HepG2 (cell line): Measurements from ENCODE around the gene TEX19. TPM values are rescaled to one million over a fixed set of nuclear protein-coding genes. Genes with fewer than 3 reads are reported as not detected.

Source experiments
- BRD4 ChIP-seq: sonication (generic); formaldehyde crosslinking; IDR thresholded peaks from 2 replicates; pipeline ENCODE4 v1.4.0; 2020; ENCODE audit warnings: missing genetic modification reagents
- DMAP1 ChIP-seq: IDR thresholded peaks from 2 replicates; pipeline ENCODE4 v1.6.1; 2016
- DZIP1 ChIP-seq: sonication (generic); formaldehyde crosslinking; IDR thresholded peaks from 2 replicates; pipeline ENCODE4 v1.5.0; 2020; ENCODE audit warnings: mild to moderate bottlenecking, missing genetic modification reagents
- EZH2 ChIP-seq: conservative IDR thresholded peaks from 2 replicates; pipeline ENCODE4 v1.6.1; 2012; ENCODE audit warnings: mild to moderate bottlenecking, low read depth, low read length, moderate library complexity
- FOXO4 ChIP-seq: sonication (generic); formaldehyde crosslinking; conservative IDR thresholded peaks from 2 replicates; pipeline ENCODE4 v1.8.1; 2023; ENCODE audit warnings: missing genetic modification reagents
- GPBP1L1 ChIP-seq: sonication (generic); formaldehyde crosslinking; IDR thresholded peaks from 2 replicates; pipeline ENCODE4 v1.5.0; 2020; ENCODE audit warnings: mild to moderate bottlenecking, missing genetic modification reagents
- JDP2 ChIP-seq: sonication (generic); formaldehyde crosslinking; IDR thresholded peaks from 2 replicates; pipeline ENCODE4 v1.8.1; 2022; ENCODE audit warnings: missing genetic modification reagents, borderline replicate concordance
- NR1H2 ChIP-seq: sonication (generic); formaldehyde crosslinking; IDR thresholded peaks from 2 replicates; pipeline ENCODE4 v1.8.1; 2022; ENCODE audit warnings: low read depth, missing genetic modification reagents, borderline replicate concordance
- POGK ChIP-seq: sonication (generic); formaldehyde crosslinking; conservative IDR thresholded peaks from 2 replicates; pipeline ENCODE4 v1.8.0; 2022; ENCODE audit warnings: mild to moderate bottlenecking, moderate library complexity, missing genetic modification reagents
- PRDM15 ChIP-seq: sonication (generic); formaldehyde crosslinking; IDR thresholded peaks from 2 replicates; pipeline ENCODE4 v1.4.0; 2020; ENCODE audit warnings: missing genetic modification reagents
- SAP130 ChIP-seq: IDR thresholded peaks from 2 replicates; pipeline ENCODE4 v1.6.1; 2016; ENCODE audit warnings: low read depth
- SOX5 ChIP-seq: IDR thresholded peaks from 2 replicates; pipeline ENCODE4 v1.6.1; 2016; ENCODE audit warnings: borderline replicate concordance
- ZBTB38 ChIP-seq: sonication (generic); formaldehyde crosslinking; IDR thresholded peaks from 2 replicates; pipeline ENCODE4 v1.5.1; 2020; ENCODE audit warnings: mild to moderate bottlenecking, missing genetic modification reagents
- ZNF143 ChIP-seq: sonication (generic); formaldehyde crosslinking; IDR thresholded peaks from 2 replicates; pipeline ENCODE4 v1.4.0; 2020; ENCODE audit warnings: missing genetic modification reagents
- ZNF225 ChIP-seq: sonication (generic); formaldehyde crosslinking; IDR thresholded peaks from 2 replicates; pipeline ENCODE4 v1.4.0; 2020; ENCODE audit warnings: mild to moderate bottlenecking, missing genetic modification reagents
- ZNF260 ChIP-seq: sonication (generic); formaldehyde crosslinking; IDR thresholded peaks from 2 replicates; pipeline ENCODE4 v1.4.0; 2020; ENCODE audit warnings: missing genetic modification reagents, low read depth, mild to moderate bottlenecking, borderline replicate concordance
- ZNF549 ChIP-seq: sonication (generic); formaldehyde crosslinking; IDR thresholded peaks from 2 replicates; pipeline ENCODE4 v1.5.0; 2020; ENCODE audit warnings: missing genetic modification reagents
- ZNF557 ChIP-seq: sonication (generic); formaldehyde crosslinking; IDR thresholded peaks from 2 replicates; pipeline ENCODE4 v1.4.0; 2020; ENCODE audit warnings: missing genetic modification reagents
- ZNF766 ChIP-seq: sonication (generic); formaldehyde crosslinking; IDR thresholded peaks from 2 replicates; pipeline ENCODE4 v1.5.0; 2020; ENCODE audit warnings: missing genetic modification reagents, borderline replicate concordance
- polyA plus RNA-seq, 8 experiments: library from polyadenylated mRNA; depleted of rRNA in 3 of 8; stranded (reverse) in 7 of 8; unstranded in 1 of 8; fragments of >200 nt; fragmentation: Illumina TruSeq in 4 of 8; extraction: Trizol in 4 of 8; gene quantifications; 2 replicates each; pipeline versions ENCODE4 v1.2.1 to v1.2.3, GENCODE V29; 2011 to 2016; ENCODE audit warnings: low read depth in 4 of 8, missing spikeins in 1 of 8, mixed read lengths in 1 of 8; ENCODE audit not compliant: insufficient read depth in 1 of 8
- total RNA-seq, 5 experiments: library from RNA; depleted of rRNA; stranded (reverse); fragments of >200 nt; fragmentation: Illumina TruSeq; extraction: Trizol; gene quantifications; 2 replicates each; pipeline ENCODE4 v1.2.3, GENCODE V29; 2016; ENCODE audit warnings: low read depth in 1 of 5

Gene TEX19
- total and polyA plus RNA-seq, 2 of the 13 experiments (the other 11 are each of a cell fraction or from before 2014, with no cell fraction given), result 1.3 to 6.0 TPM

- TF ChIP-seq DZIP1 (CRISPR knock-in tag), result 0 out of 2 replicates have a peak, but pooled peaks have one; percentile 48
- TF ChIP-seq DMAP1 (CRISPR knock-in tag), result no peak
- TF ChIP-seq PRDM15 (CRISPR knock-in tag), result no peak
- TF ChIP-seq FOXO4 (CRISPR knock-in tag), result no peak
- 0 out of 2 replicates have a peak, but pooled peaks have one; percentile 30 for TF ChIP-seq BRD4
- TF ChIP-seq GPBP1L1 (CRISPR knock-in tag), result no peak
- TF ChIP-seq POGK (CRISPR knock-in tag), result no peak
- TF ChIP-seq ZBTB38 (CRISPR knock-in tag), result peak; percentile 95
- no peak for TF ChIP-seq SOX5 (CRISPR knock-in tag)
- TF ChIP-seq JDP2 (CRISPR knock-in tag), result no peak
- no peak for TF ChIP-seq EZH2
- no peak for TF ChIP-seq ZNF549 (CRISPR knock-in tag)
- TF ChIP-seq NR1H2 (CRISPR knock-in tag), result no peak
- TF ChIP-seq SAP130, result no peak
- no peak for TF ChIP-seq ZNF260 (CRISPR knock-in tag)
- no peak for TF ChIP-seq ZNF766
- TF ChIP-seq ZNF225, result peak; percentile 46; the same call in 1 of the 2 replicates
- no peak for TF ChIP-seq ZNF557 (CRISPR knock-in tag)
- no peak for TF ChIP-seq ZNF143 (CRISPR knock-in tag)
Measured at GRCh38 chr17:82327289-82327688, 31.8 kb upstream of the TEX19 start (continued).
